ENCODE results near the gene ANKRD22.

- TF ChIP-seq POLR2A (IDR thresholded peaks at IDR 0.05; ENCODE audit: low read length) (no peak), GATA1 (IDR thresholded peaks at IDR 0.05; ENCODE audit: low read depth, low read length) (no peak)
Measured at GRCh38 chr10:88865281-88865876, 13.7 kb upstream of the ANKRD22 start.

Data from erythroblast (primary cell).